HG03469 (cell line): Measurements from ENCODE around the gene FADS2.

Experiments used
- ATAC-seq: cut with Tn5 transposase; IDR thresholded peaks from one replicate; pipeline ENCODE4 v1.9.1; 2021; ENCODE audit warnings: mild to moderate bottlenecking, moderate library complexity, moderate number of reproducible peaks; ENCODE audit not compliant: unreplicated experiment

The FADS2 gene

GRCh38 chr11:61817471-61818202, 10.5 kb upstream of the FADS2 start:
- ATAC-seq, result no peak

DNA sequence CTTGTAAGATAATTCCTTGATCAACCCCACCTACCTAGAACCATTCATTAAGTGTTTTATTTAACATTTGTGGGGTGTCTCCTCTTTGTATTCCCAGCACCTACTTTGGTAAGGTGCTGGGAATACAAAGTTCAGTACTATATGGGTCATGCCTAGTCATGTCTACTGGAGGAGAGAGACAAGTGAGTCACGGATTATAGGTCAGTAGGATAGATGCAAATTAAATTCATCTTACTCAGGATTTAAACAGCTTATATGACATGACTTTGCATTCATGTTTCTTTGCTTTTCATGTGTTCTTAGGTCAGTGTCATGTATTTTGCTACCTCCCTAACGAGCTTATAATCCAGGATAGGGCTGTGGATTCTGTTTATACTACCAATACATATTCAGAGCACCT, 7.9 kb upstream of the FADS2 start:
- ATAC-seq, result no peak

DNA sequence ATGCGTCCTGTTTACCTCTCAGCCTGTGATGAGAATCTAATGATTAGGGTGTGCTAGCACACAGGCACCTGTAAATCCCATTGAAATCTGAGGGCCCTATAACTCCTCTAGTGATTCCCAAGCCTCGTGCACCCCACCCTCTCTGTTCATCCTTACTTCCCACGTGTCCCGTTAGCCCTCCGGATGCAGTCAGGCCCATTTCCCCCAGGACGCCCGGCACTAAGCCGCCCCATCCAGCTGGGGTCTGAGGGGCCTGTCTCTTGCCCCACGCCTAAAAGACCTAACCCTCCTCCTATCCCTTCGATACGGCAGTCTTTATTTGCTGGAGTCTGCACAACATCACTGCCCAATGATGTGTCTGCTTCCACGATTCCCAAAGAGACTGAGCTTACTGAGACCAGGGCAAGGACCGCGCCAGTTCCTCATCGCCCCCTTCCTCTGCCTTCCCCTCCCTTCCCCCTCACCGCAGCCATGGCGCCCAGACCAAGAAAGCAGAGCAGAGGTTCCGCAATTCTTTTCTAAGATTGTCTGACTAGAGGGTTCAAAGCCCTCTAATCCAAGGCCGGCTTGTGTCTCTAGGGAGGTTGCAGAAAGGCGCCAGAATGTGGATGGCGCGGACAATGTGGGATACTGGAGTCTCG, 1.1 kb upstream of the FADS2 start:
- ATAC-seq, result no peak

GRCh38 chr11:61828379-61828628, 204 bp downstream of the FADS2 start:
- ATAC-seq, result no peak

DNA sequence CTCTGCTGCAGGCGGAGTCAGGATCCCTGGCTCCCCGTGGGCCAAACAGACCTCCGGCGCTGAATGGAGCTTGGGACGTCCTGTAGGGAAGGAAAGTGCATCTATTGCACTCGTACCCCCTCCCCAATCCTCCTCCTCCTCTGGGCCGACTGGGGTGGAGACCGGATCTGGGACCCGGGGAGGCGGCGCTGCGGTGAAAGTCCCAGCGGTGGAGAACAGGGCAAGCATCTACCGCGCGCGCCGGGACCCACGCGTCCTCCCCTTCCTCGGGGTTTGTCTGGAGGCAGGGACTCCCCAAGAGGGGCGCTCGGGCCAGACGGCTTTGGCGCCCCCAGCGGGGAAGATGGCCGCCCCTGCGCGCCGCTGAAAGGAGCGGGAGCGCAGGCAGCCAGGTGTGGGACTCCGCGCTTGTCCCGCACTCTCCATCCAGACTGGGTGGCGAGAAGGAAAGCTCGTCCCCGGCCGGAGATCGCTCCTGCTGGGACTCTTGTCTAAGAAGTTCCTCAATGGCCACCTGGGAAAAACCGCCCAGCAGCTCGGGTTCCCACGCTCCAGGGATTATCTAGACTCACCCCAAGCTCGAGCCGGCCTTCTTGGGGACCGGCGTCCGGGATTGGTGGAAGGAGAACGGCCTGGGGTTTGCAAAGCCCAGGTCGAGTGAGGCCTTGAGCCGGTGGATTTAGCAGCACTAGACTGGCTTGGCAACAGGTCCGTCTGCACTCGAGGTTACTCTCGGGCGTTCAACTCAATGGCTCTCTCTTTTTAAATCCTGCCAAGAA, 718 bp downstream of the FADS2 start:
- no peak for ATAC-seq

- no peak for ATAC-seq
Observed at GRCh38 chr11:61829806-61830205, 1.7 kb downstream of the FADS2 start.

DNA sequence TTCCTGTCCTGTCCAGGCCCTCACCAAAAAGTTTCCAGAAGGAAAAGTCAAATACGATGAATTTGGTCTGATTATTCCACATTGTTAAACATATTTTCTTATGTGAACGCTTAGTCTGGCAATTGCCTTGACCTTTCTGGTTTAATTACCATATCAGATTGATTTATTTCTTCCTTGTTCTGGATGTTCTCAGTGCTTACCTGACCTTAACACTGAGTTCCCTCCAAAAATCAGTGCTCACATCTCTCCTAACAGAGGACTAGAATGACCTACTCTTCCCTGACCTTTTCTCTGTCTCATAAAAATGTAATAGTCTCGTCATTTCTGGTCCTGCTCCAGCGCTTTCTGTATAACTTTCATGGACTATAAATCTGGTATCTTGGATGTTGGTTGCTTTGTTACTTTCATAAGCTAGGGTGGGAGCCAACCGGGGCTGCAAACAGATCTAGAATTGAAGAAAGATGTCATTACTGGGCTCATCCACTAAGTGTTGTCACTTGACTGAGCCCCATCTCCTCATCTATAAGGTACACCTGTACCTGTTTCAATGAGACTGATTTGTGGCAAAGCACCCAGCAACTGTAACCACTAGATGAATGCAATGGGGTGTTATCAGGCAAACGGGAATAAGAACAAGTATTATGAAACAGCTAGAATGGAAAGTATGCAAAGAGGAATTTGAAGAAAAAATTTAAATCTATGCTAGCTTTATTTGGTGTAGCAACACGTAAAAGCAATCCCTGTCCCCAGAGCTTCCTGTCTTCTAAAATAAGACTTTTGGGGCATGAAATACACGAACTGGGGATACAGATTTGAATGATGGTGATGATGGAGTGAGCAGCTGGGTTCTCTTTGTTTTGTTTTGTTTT, 2.4 kb downstream of the FADS2 start:
- ATAC-seq, result no peak

- no peak for ATAC-seq
Observed at GRCh38 chr11:61832207-61832606, 4.1 kb downstream of the FADS2 start.

- ATAC-seq, result no peak
Observed at GRCh38 chr11:61832754-61833153, 4.7 kb downstream of the FADS2 start.

- ATAC-seq, result no peak
Observed at GRCh38 chr11:61833471-61833870, 5.4 kb downstream of the FADS2 start.

DNA sequence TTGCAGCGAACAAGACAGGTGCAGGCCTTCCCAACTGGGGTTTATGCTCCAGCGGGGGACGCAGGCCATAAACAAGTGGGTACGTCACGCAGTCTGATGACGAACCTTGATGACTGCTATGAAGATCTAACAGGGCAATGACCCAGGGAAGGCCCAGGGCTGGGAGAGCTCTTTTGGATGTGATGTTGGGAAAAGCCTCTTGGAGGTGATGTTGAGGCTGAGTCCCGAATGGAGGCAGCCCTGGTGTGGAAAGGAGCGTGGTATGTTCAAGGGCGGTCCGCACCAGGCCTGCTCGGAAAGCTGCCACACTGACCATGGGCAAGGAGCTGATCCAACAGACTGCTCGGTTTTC, 5.8 kb downstream of the FADS2 start:
- no peak for ATAC-seq

DNA sequence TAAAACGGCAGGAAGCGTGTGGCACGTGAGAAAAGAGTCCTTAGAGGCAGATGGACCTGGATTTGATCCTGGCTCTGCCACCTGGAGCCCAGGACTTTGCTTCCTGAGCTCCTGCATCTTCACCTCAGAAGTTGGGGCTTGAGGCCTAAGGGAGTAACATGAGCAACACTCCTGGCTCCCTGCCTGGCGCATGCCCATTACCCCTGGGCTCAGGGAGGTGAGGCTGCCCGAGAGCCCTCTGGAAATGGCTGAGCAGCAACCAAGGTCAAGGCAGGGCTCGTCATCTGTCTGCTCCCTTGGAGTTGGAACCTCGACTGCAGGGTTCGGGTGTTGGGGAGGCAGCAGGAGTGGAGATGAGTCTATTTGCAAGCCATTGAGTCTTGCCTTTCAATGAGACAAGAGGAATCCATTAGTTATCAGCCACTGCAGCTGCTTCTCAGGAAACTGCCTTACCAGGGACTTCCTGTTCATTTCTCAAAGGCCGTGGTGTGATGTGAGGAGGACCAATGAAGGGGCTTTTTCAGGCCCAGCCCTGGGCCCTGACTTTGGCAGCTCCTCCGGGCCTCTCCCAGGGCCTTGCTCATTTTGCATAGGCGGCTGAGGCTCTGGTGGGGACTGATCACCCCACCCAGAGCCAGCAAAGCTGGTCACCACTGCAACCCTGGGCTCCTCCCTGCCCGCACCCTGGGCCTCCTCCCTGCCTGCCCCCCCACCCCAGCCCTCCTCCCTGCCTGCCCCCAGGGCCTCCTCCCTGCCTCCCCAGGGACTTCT, 6.4 kb downstream of the FADS2 start:
- ATAC-seq, result peak; percentile 69

DNA sequence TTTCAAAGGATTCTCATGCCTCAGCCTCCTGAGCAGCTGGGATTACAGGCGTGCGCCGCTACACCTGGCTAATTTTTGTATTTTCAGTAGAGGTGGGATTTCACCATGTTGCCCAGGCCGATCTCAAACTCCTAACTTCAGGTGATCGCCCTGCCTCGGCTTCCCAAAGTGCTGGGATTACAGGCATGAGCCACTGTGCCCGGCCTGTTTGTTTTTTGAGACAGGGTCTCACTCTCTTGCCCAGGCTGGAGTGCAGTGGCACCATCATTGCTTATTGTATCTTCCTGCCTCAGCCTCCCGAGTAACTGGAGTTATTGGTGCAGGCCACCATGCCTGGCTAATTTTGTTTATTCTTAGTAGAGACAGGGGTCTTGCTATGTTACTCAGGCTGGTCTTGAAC, 8.1 kb downstream of the FADS2 start:
- ATAC-seq, result no peak

DNA sequence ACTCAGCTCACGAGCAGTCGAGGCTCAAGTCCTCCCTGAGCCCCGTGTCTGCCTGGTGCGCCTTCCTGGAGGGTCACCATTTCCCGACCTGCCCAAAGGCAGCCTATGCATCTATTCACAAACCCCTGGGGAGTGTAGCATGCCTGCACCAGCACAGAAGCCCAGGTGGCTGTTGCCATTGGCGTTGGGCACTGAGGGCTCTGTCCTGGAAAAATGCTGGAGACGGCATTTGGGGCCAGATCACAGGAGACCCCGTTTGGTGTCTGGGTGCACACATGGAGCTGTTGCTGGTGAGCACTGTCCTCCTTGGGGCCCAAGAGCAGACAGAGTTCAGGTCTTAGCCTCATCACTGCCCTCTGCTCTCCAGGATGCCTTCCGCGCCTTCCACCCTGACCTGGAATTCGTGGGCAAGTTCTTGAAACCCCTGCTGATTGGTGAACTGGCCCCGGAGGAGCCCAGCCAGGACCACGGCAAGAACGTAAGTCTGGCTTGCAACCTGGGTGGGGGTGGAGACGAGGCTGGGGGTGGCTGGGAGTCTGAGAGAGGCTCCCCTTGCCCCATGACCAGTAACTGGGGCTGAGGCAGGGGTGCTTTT, 9.4 kb downstream of the FADS2 start:
- ATAC-seq, result no peak

GRCh38 chr11:61838501-61838900, 10.4 kb downstream of the FADS2 start:
- no peak for ATAC-seq

DNA sequence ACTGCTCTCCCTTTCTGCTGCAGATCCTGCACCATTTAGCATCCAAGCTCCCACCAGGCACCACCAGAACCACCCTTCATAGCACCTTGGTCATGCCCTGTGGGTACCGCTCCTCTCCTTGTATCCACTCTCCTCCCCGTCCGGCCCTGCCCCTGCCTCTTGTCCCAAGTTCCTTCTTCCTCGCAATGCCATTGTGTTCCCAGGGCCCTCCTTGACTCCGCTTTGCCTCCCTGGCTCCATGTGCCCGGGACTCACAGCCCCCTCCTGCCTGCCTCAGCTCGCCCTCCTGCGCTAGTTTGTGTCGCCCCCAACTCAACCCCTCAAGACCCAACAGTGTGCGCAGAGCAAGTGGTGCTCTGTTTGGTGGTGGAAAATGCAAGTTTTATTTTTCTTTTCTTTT, 10.8 kb downstream of the FADS2 start:
- no peak for ATAC-seq

DNA sequence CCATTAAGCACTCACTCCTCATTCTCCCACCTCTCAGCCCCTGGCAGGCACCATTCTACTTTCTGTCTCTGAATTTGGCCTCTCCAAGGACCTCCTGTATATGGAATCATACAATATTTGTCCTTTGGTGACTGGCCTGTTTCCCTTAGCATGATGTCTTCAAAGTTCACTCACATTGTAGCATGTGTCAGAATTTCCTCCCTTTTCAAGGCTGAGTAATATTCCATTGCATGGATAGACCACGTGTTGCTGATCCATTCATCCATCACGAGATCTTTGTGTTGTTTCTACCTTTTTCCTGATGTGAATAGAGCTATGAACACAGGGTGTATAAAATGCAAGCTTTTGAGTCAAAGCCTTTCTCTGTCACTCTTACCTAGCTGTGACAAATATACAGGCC, 11.6 kb downstream of the FADS2 start:
- ATAC-seq, result no peak

- ATAC-seq, result no peak
Observed at GRCh38 chr11:61840371-61840770, 12.3 kb downstream of the FADS2 start.

- ATAC-seq, result no peak
Observed at GRCh38 chr11:61841636-61842527, 13.8 kb downstream of the FADS2 start.

DNA sequence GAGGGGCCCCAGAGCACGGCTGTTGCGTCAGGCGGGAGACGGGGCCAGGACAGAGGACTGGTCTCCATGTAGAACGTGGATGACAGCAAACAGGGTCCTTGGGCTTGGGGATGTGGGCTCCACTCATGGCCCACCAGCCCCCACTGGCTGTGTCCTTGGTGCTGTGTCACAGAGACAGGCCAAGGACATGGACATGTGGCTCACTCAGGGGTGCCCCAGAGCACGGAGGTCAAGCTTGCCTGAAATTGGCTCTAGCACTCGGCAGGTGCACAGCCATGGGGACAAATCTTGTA, 14.4 kb downstream of the FADS2 start:
- ATAC-seq, result no peak
